Embryonic facial prominence (tissue), 1 donor: ENCODE data around the gene PMM1.
"Not testable (repeated sequence)": the region's sequence is repeated elsewhere in the genome, so short reads cannot be mapped to it uniquely, and the experiment has no call there.

Experiments
- DNase-seq: peaks from one replicate; pipeline ENCODE4 v3.0.0-alpha.2; 2016; ENCODE audit errors: extremely low spot score

Gene PMM1

GRCh38 chr22:41563051-41563711 is 26.5 kb downstream of the PMM1 start:
- no peak for DNase-seq

- no peak for DNase-seq
Measured at GRCh38 chr22:41562461-41562860, 27.2 kb downstream of the PMM1 start.

- DNase-seq = no peak
Measured at GRCh38 chr22:41561788-41562187, 27.9 kb downstream of the PMM1 start.

- no peak for DNase-seq
Measured at GRCh38 chr22:41561335-41561734, 28.3 kb downstream of the PMM1 start.

- DNase-seq = no peak
Measured at GRCh38 chr22:41560095-41560471, 29.6 kb downstream of the PMM1 start.

GRCh38 chr22:41558241-41558630 is 31.4 kb downstream of the PMM1 start:
- DNase-seq = not testable (repeated sequence)

- DNase-seq = no peak
Measured at GRCh38 chr22:41557401-41558240, 32.0 kb downstream of the PMM1 start.

- DNase-seq = no peak
Measured at GRCh38 chr22:41556561-41556960, 33.1 kb downstream of the PMM1 start.

- no peak for DNase-seq
Measured at GRCh38 chr22:41555325-41555982, 34.2 kb downstream of the PMM1 start.

GRCh38 chr22:41551877-41552582 is 37.6 kb downstream of the PMM1 start:
- no peak for DNase-seq

- DNase-seq = no peak
Measured at GRCh38 chr22:41550952-41551491, 38.6 kb downstream of the PMM1 start.

GRCh38 chr22:41548830-41549211 is 40.8 kb downstream of the PMM1 start:
- DNase-seq = no peak

GRCh38 chr22:41544671-41545476 is 44.8 kb downstream of the PMM1 start:
- no peak for DNase-seq

- DNase-seq = peak; percentile 96
Measured at GRCh38 chr22:41543854-41544670, 45.6 kb downstream of the PMM1 start, which contains the start of gene POLR3H. POLR3H (minus strand) TSS chr22:41544470; CDS start chr22:41544101, 369 bp downstream.

GRCh38 chr22:41542224-41542623 is 47.4 kb downstream of the PMM1 start:
- no peak for DNase-seq

- no peak for DNase-seq
Measured at GRCh38 chr22:41541484-41541883, 48.2 kb downstream of the PMM1 start.

GRCh38 chr22:41540365-41540764 is 49.3 kb downstream of the PMM1 start:
- no peak for DNase-seq

GRCh38 chr22:41540006-41540315 is 49.7 kb downstream of the PMM1 start:
- DNase-seq = no peak

GRCh38 chr22:41539146-41540005 is 50.3 kb downstream of the PMM1 start:
- DNase-seq = no peak
